ENCODE measurements around the gene OR2T8.

OR2T8 gene

GRCh38 chr1:247919952-247920351, at the start of gene OR2T8:
TSS of gene OR2T8 (plus strand) at chr1:247920252. CDS start at chr1:247921018, 766 bp downstream.
- DNase-seq (ENCODE audit: low read depth in 2 of 2), result no peak
- no peak within 1 kb of the TSS for H3K4me3 ChIP-seq (replicated peaks in 1 of 2; ENCODE audit: low read depth in 2 of 2, low read length in 2 of 2)
- TF ChIP-seq CTCF (IDR thresholded peaks at IDR 0.05; ENCODE audit: low read depth, low read length), result no peak

GRCh38 chr1:247883346-247883745, 36.7 kb upstream of the OR2T8 start:
- no peak overlapping the region for H3K4me3 ChIP-seq (replicated peaks in 1 of 2; ENCODE audit: low read depth in 2 of 2, low read length in 2 of 2)
- DNase-seq (ENCODE audit: low read depth in 2 of 2), result no peak
- TF ChIP-seq CTCF (IDR thresholded peaks at IDR 0.05; ENCODE audit: low read depth, low read length), result no peak

- no peak for TF ChIP-seq CTCF (IDR thresholded peaks at IDR 0.05; ENCODE audit: low read depth, low read length)
- no peak overlapping the region for H3K4me3 ChIP-seq (replicated peaks in 1 of 2; ENCODE audit: low read depth in 2 of 2, low read length in 2 of 2)
Measured at GRCh38 chr1:247884797-247885413, 35.1 kb upstream of the OR2T8 start.

GRCh38 chr1:247895163-247895637, 24.9 kb upstream of the OR2T8 start, which contains the start of gene OR2W3:
TSS of gene OR2W3 (plus strand) at chr1:247895587. CDS start at chr1:247895587, 0 bp downstream.
- no peak within 1 kb of the TSS for H3K4me3 ChIP-seq (replicated peaks in 1 of 2; ENCODE audit: low read depth in 2 of 2, low read length in 2 of 2)
- no peak for TF ChIP-seq CTCF (IDR thresholded peaks at IDR 0.05; ENCODE audit: low read depth, low read length)
- no peak for DNase-seq (ENCODE audit: low read depth in 2 of 2)

More at GRCh38 chr1:247884797-247885413, 35.1 kb upstream of the OR2T8 start:
- DNase-seq (ENCODE audit: low read depth in 2 of 2), result peak in 1 of 2 donors; percentile 29

- no peak for DNase-seq (ENCODE audit: low read depth in 2 of 2)
- TF ChIP-seq CTCF (IDR thresholded peaks at IDR 0.05; ENCODE audit: low read depth, low read length), result no peak
- H3K4me3 ChIP-seq (replicated peaks in 1 of 2; ENCODE audit: low read depth in 2 of 2, low read length in 2 of 2), result no peak overlapping the region
Measured at GRCh38 chr1:247895976-247896375, 24.1 kb upstream of the OR2T8 start.

- H3K4me3 ChIP-seq (replicated peaks in 1 of 2; ENCODE audit: low read depth in 2 of 2, low read length in 2 of 2), result no peak overlapping the region
- DNase-seq (ENCODE audit: low read depth in 2 of 2), result no peak
- TF ChIP-seq CTCF (IDR thresholded peaks at IDR 0.05; ENCODE audit: low read depth, low read length), result no peak
Measured at GRCh38 chr1:247904122-247904521, 15.9 kb upstream of the OR2T8 start.

Measured in cardiac fibroblast (primary cell).